HepG2 (cell line): ENCODE measurements around the gene PIP4K2B. TPM values are rescaled to one million over a fixed set of nuclear protein-coding genes. Genes with fewer than 3 reads are reported as not detected.

ENCODE experiments used
- ETV5 ChIP-seq: IDR thresholded peaks from 2 replicates; pipeline ENCODE4 v1.6.1; 2018; ENCODE audit warnings: missing biosample characterization, missing genetic modification reagents, inconsistent platforms, borderline replicate concordance
- FIP1L1 ChIP-seq: fragments of 200-400 bp; formaldehyde crosslinking; IDR thresholded peaks from 2 replicates; pipeline ENCODE4 v1.6.1; 2018; ENCODE audit warnings: low read depth, mild to moderate bottlenecking, low read length, moderate library complexity, borderline replicate concordance; ENCODE audit not compliant: insufficient read depth
- FOSL1 ChIP-seq: sonication (generic); formaldehyde crosslinking; IDR thresholded peaks from 2 replicates; pipeline ENCODE4 v1.9.0; 2021; ENCODE audit warnings: missing genetic modification reagents, borderline replicate concordance
- GTF3A ChIP-seq: sonication (generic); formaldehyde crosslinking; conservative IDR thresholded peaks from 2 replicates; pipeline ENCODE4 v1.4.0; 2020; ENCODE audit warnings: mild to moderate bottlenecking, missing genetic modification reagents
- NFYC ChIP-seq: IDR thresholded peaks from 2 replicates; pipeline ENCODE4 v1.6.1; 2016; ENCODE audit warnings: missing genetic modification reagents, missing compliant biosample characterization
- RXRA ChIP-seq: sonication (generic); formaldehyde crosslinking; IDR thresholded peaks from 2 replicates; pipeline ENCODE4 v1.5.1; 2020; ENCODE audit warnings: missing genetic modification reagents
- STAT6 ChIP-seq: sonication (generic); formaldehyde crosslinking; IDR thresholded peaks from 2 replicates; pipeline ENCODE4 v1.4.0; 2020; ENCODE audit warnings: missing genetic modification reagents, mild to moderate bottlenecking, borderline replicate concordance
- ZFAT ChIP-seq: sonication (generic); formaldehyde crosslinking; conservative IDR thresholded peaks from 2 replicates; pipeline ENCODE4 v1.8.1; 2023; ENCODE audit warnings: missing genetic modification reagents, inconsistent platforms
- ZNF335 ChIP-seq: sonication (generic); formaldehyde crosslinking; IDR thresholded peaks from 2 replicates; pipeline ENCODE4 v1.4.0; 2020; ENCODE audit warnings: missing genetic modification reagents
- ZNF382 ChIP-seq: sonication (generic); formaldehyde crosslinking; IDR thresholded peaks from 2 replicates; pipeline ENCODE4 v1.5.0; 2020; ENCODE audit warnings: missing genetic modification reagents, mild to moderate bottlenecking, borderline replicate concordance
- ZNF44 ChIP-seq: sonication (generic); formaldehyde crosslinking; IDR thresholded peaks from 2 replicates; pipeline ENCODE4 v1.5.1; 2020; ENCODE audit warnings: mild to moderate bottlenecking, missing genetic modification reagents
- ZNF674 ChIP-seq: sonication (generic); formaldehyde crosslinking; IDR thresholded peaks from 2 replicates; pipeline ENCODE4 v1.5.0; 2020; ENCODE audit warnings: low read depth, mild to moderate bottlenecking, missing genetic modification reagents
- polyA plus RNA-seq, 8 experiments: library from polyadenylated mRNA; depleted of rRNA in 3 of 8; stranded (reverse) in 7 of 8; unstranded in 1 of 8; fragments of >200 nt; fragmentation: Illumina TruSeq in 4 of 8; extraction: Trizol in 4 of 8; gene quantifications; 2 replicates each; pipeline versions ENCODE4 v1.2.1 to v1.2.3, GENCODE V29; 2011 to 2016; ENCODE audit warnings: low read depth in 4 of 8, missing spikeins in 1 of 8, mixed read lengths in 1 of 8; ENCODE audit not compliant: insufficient read depth in 1 of 8
- total RNA-seq, 5 experiments: library from RNA; depleted of rRNA; stranded (reverse); fragments of >200 nt; fragmentation: Illumina TruSeq; extraction: Trizol; gene quantifications; 2 replicates each; pipeline ENCODE4 v1.2.3, GENCODE V29; 2016; ENCODE audit warnings: low read depth in 1 of 5
- TF ChIP-seq, protein P1 (sequence below): sonication (generic); formaldehyde crosslinking; IDR thresholded peaks from 2 replicates; pipeline ENCODE4 v1.4.0; 2020; ENCODE audit warnings: missing genetic modification reagents, borderline replicate concordance
- TF ChIP-seq, protein P2 (sequence below): sonication (generic); formaldehyde crosslinking; IDR thresholded peaks from 2 replicates; pipeline ENCODE4 v1.4.0; 2020; ENCODE audit warnings: missing genetic modification reagents, mild to moderate bottlenecking, borderline replicate concordance
- TF ChIP-seq, protein P3 (sequence below): sonication (generic); formaldehyde crosslinking; IDR thresholded peaks from 2 replicates; pipeline ENCODE4 v1.4.0; 2020; ENCODE audit warnings: missing genetic modification reagents

PIP4K2B gene
- total and polyA plus RNA-seq, 2 of the 13 experiments (the other 11 are each of a cell fraction or from before 2014, with no cell fraction given): 20.4 to 54.0 TPM

DNA sequence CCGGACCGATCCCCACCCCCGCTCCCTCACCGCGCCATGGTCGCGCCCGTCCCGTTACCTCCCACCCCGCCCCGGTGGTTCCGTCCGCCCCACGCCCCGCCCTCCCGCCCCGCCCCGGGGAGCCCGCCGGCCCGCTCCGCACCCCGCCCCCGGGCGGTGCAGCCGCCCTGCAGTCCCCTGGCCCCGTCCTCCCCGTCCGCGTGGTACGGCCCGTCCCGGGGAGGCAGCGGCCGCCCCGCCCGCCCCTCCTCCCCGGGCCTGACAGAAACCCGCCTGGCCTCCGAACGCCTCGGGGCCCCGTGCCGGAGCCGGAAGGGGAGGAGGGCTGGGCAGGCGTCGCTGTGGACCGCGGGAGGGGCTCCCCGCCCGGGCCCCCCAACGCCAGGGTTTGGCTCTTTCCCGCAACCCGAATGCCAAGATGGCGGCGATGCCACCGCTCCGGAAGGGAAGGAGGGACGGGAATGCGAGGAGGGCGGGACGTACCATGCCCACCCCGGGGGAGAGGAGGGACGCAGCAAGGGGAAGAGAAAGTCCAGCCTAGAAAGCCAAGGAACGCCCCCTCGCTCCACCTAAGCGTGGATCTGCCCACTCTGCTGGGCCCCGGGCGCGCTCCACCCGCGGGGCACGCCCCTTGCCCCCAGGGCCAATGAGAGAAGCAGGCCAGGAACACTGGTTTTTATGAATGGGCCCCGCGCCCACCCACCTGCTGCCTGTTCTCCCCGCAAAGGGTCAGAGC is at the start of gene PIP4K2B (continued):
- TF ChIP-seq, protein P1, sequence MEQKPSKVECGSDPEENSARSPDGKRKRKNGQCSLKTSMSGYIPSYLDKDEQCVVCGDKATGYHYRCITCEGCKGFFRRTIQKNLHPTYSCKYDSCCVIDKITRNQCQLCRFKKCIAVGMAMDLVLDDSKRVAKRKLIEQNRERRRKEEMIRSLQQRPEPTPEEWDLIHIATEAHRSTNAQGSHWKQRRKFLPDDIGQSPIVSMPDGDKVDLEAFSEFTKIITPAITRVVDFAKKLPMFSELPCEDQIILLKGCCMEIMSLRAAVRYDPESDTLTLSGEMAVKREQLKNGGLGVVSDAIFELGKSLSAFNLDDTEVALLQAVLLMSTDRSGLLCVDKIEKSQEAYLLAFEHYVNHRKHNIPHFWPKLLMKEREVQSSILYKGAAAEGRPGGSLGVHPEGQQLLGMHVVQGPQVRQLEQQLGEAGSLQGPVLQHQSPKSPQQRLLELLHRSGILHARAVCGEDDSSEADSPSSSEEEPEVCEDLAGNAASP (CRISPR knock-in tag): 0 out of 2 replicates have a peak, but pooled peaks have one; percentile 61
- TF ChIP-seq ZNF335 (no peak), ZNF382 (CRISPR knock-in tag) (no peak), ZFAT (CRISPR knock-in tag) (no peak), RXRA (peak; percentile 62; the same call in 1 of the 2 replicates), NFYC (CRISPR knock-in tag) (peak; percentile 79), ZNF44 (CRISPR knock-in tag) (peak; percentile 42; the same call in 1 of the 2 replicates), ZNF674 (0 out of 2 replicates have a peak, but pooled peaks have one; percentile 67), FOSL1 (CRISPR knock-in tag) (no peak), FIP1L1 (peak; percentile 39; the same call in 1 of the 2 replicates), GTF3A (CRISPR knock-in tag) (peak; percentile 90; the same call in 1 of the 2 replicates), STAT6 (CRISPR knock-in tag) (no peak), ETV5 (CRISPR knock-in tag) (peak; percentile 96)
- TF ChIP-seq, protein P2, sequence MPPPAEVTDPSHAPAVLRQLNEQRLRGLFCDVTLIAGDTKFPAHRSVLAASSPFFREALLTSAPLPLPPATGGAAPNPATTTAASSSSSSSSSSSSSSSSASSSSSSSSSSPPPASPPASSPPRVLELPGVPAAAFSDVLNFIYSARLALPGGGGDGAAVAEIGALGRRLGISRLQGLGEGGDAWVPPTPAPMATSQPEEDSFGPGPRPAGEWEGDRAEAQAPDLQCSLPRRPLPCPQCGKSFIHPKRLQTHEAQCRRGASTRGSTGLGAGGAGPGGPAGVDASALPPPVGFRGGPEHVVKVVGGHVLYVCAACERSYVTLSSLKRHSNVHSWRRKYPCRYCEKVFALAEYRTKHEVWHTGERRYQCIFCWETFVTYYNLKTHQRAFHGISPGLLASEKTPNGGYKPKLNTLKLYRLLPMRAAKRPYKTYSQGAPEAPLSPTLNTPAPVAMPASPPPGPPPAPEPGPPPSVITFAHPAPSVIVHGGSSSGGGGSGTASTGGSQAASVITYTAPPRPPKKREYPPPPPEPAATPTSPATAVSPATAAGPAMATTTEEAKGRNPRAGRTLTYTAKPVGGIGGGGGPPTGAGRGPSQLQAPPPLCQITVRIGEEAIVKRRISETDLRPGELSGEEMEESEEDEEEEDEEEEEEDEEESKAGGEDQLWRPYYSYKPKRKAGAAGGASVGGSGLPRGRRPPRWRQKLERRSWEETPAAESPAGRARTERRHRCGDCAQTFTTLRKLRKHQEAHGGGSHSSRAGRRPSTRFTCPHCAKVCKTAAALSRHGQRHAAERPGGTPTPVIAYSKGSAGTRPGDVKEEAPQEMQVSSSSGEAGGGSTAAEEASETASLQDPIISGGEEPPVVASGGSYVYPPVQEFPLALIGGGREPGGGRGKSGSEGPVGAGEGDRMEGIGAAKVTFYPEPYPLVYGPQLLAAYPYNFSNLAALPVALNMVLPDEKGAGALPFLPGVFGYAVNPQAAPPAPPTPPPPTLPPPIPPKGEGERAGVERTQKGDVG: no peak; the same call in 1 of the 2 replicates
- TF ChIP-seq, protein P3, sequence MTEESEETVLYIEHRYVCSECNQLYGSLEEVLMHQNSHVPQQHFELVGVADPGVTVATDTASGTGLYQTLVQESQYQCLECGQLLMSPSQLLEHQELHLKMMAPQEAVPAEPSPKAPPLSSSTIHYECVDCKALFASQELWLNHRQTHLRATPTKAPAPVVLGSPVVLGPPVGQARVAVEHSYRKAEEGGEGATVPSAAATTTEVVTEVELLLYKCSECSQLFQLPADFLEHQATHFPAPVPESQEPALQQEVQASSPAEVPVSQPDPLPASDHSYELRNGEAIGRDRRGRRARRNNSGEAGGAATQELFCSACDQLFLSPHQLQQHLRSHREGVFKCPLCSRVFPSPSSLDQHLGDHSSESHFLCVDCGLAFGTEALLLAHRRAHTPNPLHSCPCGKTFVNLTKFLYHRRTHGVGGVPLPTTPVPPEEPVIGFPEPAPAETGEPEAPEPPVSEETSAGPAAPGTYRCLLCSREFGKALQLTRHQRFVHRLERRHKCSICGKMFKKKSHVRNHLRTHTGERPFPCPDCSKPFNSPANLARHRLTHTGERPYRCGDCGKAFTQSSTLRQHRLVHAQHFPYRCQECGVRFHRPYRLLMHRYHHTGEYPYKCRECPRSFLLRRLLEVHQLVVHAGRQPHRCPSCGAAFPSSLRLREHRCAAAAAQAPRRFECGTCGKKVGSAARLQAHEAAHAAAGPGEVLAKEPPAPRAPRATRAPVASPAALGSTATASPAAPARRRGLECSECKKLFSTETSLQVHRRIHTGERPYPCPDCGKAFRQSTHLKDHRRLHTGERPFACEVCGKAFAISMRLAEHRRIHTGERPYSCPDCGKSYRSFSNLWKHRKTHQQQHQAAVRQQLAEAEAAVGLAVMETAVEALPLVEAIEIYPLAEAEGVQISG (CRISPR knock-in tag): peak; percentile 90
